GM12801 (cell line): Measurements from ENCODE around the gene TANC2.

Source experiments
- CTCF ChIP-seq: IDR thresholded peaks from one replicate; pipeline ENCODE4 v1.5.1; 2011; ENCODE audit warnings: control low read depth; ENCODE audit not compliant: insufficient read length; ENCODE audit errors: extremely low read depth

TANC2 gene

DNA sequence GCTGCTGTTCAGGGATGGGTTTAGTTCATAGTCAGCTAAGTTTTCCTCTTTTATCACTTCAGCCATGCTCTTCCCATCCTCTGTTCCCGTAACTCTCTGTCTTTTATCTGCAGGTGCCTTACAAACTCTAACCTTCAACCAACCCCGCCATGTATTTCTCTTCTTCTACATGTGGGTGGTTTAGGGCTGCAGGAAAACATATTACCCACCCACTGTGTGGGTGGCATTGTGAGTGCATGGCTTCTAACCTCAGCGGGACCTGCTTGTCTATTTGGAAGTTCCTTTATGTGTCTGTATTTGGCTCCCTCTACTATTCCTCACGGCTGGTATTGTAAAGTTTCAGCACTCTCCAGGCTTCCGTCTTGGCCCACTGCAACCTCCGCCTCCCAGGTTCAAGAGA, 39.0 kb upstream of the TANC2 start:
- TF ChIP-seq CTCF = no peak

DNA sequence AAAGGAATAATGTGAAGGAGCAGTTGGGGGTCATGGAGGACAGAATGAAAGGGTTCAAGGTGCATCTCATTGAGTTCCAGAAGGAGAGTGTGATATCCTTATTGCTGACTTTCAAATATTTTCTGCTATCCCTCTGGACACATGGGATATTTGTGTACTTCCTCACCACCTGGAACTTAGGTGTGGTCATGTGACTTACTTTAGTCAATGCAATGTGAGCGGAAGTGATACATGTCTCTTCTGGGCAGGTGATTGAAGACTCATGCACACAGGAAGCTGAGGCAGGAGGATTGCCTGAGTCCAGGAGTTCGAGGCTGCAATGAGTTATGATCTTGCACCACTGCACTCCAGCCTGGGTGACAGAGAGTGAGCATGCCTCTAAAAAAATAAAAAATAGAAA, 36.7 kb upstream of the TANC2 start:
- no peak for TF ChIP-seq CTCF

DNA sequence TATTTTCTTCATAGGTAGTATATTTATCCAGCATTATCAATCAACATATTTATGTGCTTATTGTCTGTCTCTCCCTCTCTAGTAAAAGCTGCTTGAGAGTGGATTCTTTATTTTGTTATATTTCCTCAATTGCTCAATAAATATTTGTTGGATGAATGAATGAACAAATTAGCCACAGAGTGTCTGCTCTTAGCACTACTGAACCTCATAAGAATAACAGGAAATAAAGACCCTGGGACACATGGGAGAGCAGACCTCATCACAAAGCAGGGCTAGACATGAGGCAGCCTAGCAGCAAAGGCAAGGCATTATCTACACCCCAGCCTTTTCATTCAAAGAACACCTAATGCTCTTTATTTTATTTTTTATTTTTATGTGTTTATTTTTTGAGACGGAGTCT, 34.9 kb upstream of the TANC2 start:
- no peak for TF ChIP-seq CTCF

DNA sequence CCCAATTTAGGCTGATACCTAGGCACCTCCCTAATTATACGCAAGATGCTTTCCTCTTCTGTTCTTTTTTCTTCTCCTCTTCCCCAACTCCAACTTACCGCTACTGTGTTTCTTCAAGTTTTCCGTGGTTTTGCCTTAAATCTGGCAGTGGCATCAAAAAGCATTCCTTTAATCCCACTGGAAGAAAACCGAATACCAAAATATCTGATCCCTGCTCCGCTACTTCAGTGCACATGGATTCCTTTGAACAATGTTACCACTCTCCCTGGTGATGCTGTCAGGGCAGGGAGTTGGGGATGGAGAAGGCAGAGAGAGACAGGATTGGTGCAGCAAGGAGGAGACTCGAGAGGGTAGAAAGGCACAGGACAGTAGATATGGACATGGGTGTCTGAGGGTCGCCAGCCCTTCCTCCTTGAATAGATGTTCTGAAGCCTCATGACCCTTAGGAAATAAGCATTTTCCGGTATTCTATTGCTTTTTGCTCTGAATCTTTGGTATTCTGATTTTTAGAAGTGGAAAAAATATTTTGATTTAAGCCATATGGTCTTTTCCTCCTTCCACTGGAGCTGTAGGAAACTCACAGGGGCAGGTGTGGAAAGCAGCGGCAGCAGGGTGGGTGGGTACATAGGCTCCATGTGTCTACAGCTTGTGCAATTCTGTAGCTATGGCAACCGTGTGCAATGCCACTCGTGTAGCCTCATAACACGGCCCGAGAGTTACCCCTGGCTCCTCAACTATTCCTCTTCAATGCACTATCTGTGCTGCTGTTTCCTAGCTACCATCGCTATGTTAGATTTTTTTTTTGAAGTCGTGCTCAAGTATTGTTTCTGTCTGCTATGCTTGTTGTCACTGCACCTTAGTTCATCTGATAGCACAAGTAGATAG, 32.3 kb upstream of the TANC2 start:
- TF ChIP-seq CTCF = no peak

DNA sequence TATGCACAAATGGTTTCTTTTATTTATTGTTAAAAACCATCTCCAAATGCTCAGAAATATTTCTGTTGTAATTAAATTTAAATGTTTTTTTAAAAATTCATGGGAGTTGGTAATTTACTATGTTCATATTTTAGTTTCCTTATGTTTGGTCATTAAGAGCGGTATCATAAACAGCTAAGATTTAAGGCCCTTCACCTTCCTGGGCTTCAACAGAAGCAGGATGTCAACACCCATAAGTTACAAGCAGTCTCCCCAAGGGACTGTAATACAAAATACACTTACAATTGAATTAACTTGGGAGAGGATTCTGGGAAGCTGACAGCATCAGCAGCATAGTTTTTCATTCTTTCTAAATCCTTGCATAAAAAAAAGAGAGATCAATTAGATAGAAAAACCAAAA, 30.9 kb upstream of the TANC2 start:
- no peak for TF ChIP-seq CTCF

GRCh38 chr17:62935523-62935922, 30.5 kb upstream of the TANC2 start:
- TF ChIP-seq CTCF = no peak

DNA sequence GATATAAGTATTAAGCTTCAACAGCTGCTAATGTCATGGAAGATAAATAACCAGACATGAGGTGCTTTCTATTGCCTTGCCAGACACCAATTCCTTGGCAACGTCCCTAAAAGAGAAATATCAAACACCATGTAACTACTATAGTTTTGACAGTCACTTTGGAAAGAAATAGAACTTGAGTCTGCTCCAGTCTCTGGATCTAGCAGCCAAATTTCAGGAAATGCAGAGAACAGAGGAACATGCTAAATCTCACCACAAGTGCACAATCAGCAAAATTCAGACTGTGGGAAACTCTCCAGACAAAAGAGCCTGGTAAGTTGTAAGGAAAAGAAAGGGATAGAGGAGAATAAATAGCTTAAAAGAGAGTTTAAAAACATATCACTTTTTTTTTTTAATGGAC, 28.4 kb upstream of the TANC2 start:
- no peak for TF ChIP-seq CTCF
